ENCODE measurements around the gene ANKS1A.

ANKS1A gene

GRCh38 chr6:35061651-35062410, 172.8 kb downstream of the ANKS1A start:
- no peak for TF ChIP-seq CTCF (conservative IDR thresholded peaks at IDR 0.05)
- H3K27ac ChIP-seq = no peak overlapping the region

DNA sequence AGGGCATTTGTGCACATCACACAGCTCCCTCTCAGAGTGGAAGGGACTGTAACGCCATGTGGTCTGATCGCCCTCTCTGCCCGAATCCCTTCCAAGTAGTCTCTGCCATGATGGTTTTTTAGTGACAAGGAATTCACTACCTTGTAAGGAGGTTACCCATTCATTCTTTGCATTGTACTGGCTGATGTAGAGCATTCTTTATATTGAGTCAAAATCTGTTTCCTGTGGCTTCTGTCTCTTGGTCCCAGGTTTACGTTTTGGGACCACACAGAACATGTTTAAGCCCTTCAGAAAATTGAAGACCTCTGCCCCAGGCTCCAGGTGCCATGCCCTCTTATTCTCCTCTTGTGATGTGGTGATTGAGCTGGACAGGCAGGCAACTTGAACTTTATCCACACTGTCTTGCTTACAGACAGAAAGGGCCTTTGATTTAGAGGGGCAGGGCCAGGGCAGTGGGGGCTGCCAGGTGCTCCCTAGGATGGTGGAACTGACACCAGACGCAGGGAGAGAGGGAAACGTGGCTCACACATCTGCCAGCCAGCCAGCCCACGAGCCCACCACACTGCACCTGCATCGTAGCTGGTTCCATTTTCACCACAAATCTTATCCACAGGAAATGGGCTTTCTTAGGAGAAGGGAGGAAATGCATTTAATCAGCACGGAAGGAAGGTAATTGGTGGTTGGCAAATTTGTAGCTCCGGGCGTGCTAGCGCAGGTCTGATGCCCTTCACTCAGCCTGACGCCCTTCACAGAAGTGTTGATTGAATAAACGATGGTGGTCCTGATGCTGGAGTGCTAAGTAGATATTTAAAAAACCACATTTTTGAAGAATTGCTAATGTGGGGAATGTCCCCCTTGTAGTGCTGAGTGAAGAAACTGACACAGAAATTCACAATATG, 173.9 kb downstream of the ANKS1A start:
- no peak for TF ChIP-seq CTCF (conservative IDR thresholded peaks at IDR 0.05)
- no peak overlapping the region for H3K27ac ChIP-seq

DNA sequence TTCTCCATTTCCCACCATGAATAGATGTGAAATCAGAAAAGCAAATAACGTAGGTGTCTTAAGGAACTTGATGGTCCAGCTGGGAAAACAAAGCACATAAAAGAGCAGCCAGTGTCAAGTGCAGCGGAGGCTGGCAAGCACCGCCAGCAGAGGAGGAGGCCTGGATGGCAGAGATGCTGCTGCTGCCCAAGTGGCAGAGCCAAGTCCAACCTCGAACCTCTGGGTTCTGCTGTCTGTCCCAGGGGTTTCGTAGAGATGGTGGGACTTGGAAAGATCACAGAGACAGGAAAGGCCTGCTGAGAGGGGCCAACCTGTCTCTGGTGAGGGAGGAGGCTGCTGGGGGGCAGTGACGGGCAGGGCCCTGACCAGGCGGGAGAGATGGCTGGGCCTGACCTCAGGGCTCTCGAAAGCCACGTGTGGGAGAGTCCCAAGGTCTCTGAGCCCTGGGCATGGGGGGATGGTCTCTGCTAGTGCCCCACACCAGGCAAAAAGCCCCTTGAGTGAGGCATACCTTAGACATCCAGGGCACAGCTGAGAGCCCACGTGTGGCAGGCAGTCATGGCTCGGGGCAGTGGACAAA, 174.7 kb downstream of the ANKS1A start:
- no peak overlapping the region for H3K27ac ChIP-seq
- no peak for TF ChIP-seq CTCF (conservative IDR thresholded peaks at IDR 0.05)

DNA sequence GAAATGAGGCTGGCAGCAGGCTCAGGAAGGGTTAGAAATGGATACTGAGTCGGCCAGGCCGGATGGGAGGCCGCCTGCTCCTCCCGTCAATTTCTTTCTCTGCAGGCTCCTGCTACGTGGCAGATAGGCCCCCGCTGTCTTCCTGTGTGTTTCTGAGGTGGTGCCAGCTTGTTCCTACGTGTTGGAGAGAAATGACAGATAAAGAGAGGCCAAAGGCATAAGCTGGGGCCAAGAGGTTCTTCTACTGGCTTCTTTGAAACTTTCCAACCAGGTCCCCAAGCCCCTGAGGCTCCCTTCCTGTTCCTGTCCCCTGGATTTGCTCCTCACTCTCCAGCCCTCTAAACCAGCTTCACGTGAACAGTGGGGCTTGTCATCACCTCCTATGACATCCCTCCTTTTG, 175.2 kb downstream of the ANKS1A start:
- no peak for TF ChIP-seq CTCF (conservative IDR thresholded peaks at IDR 0.05)
- H3K27ac ChIP-seq = no peak overlapping the region

GRCh38 chr6:35064757-35065440, 175.8 kb downstream of the ANKS1A start:
- H3K27ac ChIP-seq = no peak overlapping the region
- no peak for TF ChIP-seq CTCF (conservative IDR thresholded peaks at IDR 0.05)

GRCh38 chr6:35065441-35065800, 176.4 kb downstream of the ANKS1A start:
- no peak for TF ChIP-seq CTCF (conservative IDR thresholded peaks at IDR 0.05)
- H3K27ac ChIP-seq = no peak overlapping the region

- no peak overlapping the region for H3K27ac ChIP-seq
- TF ChIP-seq CTCF (conservative IDR thresholded peaks at IDR 0.05) = no peak
Measured at GRCh38 chr6:35065870-35066269, 176.8 kb downstream of the ANKS1A start.
